Measurements from ENCODE around the gene PRLR.

DNA sequence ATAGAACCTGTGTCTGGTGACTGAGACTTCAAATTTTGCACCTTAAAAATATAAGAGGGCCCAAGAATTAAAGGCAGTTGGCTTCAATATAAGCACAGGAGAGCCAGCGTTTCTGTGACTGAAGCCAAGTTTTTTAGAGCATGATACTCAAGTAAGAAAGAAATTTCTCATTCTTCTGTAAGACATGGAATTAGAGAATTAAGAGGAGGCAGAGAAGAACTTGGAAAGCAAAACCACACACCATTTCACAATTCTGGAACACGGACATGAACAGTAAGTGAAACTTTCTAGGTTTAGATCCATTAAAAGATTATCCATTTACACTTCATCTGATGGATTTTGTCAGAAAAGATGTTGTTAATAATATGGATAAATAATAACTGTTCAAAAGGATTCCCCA, 173.6 kb downstream of the PRLR start:
- TF ChIP-seq POLR2A (IDR thresholded peaks at IDR 0.05), result no peak
- TF ChIP-seq, protein P1, sequence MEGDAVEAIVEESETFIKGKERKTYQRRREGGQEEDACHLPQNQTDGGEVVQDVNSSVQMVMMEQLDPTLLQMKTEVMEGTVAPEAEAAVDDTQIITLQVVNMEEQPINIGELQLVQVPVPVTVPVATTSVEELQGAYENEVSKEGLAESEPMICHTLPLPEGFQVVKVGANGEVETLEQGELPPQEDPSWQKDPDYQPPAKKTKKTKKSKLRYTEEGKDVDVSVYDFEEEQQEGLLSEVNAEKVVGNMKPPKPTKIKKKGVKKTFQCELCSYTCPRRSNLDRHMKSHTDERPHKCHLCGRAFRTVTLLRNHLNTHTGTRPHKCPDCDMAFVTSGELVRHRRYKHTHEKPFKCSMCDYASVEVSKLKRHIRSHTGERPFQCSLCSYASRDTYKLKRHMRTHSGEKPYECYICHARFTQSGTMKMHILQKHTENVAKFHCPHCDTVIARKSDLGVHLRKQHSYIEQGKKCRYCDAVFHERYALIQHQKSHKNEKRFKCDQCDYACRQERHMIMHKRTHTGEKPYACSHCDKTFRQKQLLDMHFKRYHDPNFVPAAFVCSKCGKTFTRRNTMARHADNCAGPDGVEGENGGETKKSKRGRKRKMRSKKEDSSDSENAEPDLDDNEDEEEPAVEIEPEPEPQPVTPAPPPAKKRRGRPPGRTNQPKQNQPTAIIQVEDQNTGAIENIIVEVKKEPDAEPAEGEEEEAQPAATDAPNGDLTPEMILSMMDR (IDR thresholded peaks at IDR 0.05), result no peak
- TF ChIP-seq POLR2AphosphoS5 (IDR thresholded peaks at IDR 0.05; ENCODE audit: insufficient read depth in 1 of 2, low read depth in 1 of 2), result no peak
